NCI-H1092 (cell line): ENCODE measurements around the gene FILIP1.
A peak's percentile ranks its signal among the peaks of the same experiment; 100 is the strongest.

Experiments used
- DNase-seq: peaks from one replicate; lab custom pipeline; 2025; lab: John Stamatoyannopoulos, UW

The FILIP1 gene

GRCh38 chr6:75266716-75267291 is 226.8 kb downstream of the FILIP1 start:
- DNase-seq = no peak

- no peak for DNase-seq
Measured at GRCh38 chr6:75263401-75263750, 230.2 kb downstream of the FILIP1 start.

DNA sequence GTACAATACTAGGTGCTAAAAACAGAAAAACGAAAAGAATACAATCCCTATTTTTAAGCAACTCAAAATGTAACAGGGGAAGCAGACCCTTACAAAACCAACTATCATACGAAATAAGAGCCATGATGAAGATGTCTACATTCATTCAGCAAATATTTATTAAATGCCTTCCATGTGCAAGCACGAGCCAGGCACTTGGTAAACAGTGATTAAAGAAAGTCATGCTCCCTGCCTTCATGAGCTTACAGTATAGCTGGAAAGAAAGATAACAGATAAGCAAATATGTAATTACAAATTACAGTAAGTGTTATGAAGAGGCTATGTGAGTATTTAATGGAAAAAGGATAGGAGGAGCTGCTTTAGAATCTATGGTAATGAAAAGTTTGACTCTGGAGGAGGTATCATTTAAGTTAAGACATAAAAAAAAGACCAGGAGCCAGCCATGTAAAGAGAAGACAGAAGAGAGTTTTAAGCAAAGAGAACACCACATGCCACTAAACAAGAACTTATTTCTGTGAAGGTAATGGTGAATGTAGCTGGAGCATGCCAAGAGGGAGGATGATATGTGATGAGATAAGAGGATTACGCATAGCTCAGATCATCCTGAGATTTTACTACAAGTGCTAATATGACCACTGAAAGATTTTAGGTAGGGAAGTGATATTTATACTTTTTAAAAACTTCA is 230.7 kb downstream of the FILIP1 start:
- DNase-seq = no peak

- DNase-seq = no peak
Measured at GRCh38 chr6:75261299-75261698, 232.3 kb downstream of the FILIP1 start.

- DNase-seq = no peak
Measured at GRCh38 chr6:75257343-75258087, 236.1 kb downstream of the FILIP1 start.

DNA sequence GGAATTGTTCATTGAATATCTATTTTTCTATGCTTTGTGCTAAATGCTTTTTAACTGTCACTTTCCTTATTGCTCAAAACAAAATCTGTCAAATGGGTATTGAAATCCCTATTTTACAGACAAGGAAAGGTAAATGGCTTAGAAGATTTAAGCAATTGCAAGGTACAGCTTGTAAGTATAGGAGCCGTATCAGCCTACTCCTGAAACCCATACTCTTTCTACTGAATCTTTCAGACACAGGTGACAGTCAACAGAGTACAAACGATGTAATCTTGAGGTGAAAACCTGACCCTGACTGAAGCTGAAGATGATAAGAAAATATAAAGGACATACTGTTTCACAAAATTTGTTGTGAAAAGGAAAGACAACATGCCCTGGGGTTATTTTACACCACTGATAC is 243.0 kb downstream of the FILIP1 start:
- DNase-seq = no peak

DNA sequence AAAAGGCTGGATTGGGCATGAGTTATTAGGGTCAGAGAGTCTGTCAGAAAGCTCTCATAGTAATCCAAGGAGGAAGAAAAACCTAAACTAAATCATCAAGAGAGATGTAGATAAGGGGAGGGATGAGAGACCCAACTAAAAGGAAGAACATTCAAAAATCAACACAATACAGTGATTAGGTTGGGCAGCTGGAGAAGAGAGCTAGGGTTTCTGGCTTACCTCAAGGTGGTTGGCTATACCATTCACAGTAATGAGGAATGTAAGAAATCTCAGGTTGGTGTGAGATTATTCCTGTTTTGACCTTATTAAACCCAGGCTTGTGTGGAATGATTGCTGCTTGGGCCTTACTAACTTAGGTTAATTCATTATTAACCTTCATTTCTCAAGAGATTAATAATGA is 243.8 kb downstream of the FILIP1 start:
- no peak for DNase-seq

GRCh38 chr6:75246386-75246785 is 247.2 kb downstream of the FILIP1 start:
- no peak for DNase-seq

GRCh38 chr6:75244063-75244584 is 249.5 kb downstream of the FILIP1 start:
- peak; percentile 31 for DNase-seq

- peak; percentile 92 for DNase-seq
Measured at GRCh38 chr6:75243333-75244062, 250.1 kb downstream of the FILIP1 start, which contains the start of gene COX7A2. TSS of gene COX7A2 (minus strand) at chr6:75243801. CDS start at chr6:75243734, 67 bp downstream.
